Brain microvascular endothelial cell (primary cell): ENCODE measurements around the gene SLC7A6OS.

Source experiments
- DNase-seq: peaks from one replicate; pipeline ENCODE4 v3.0.0-alpha.2; 2020
- H3K27ac ChIP-seq: fragments of 250-450 bp; sonication (Bioruptor Pico); 2 replicates; pipeline ENCODE4 v1.5.1; 2020; ENCODE audit warnings: mild to moderate bottlenecking, moderate library complexity
- H3K27me3 ChIP-seq: fragments of 250-450 bp; sonication (Bioruptor Pico); replicated peaks from 2 replicates; pipeline ENCODE4 v1.5.1; 2020; ENCODE audit warnings: mild to moderate bottlenecking
- H3K36me3 ChIP-seq: fragments of 250-450 bp; sonication (Bioruptor Pico); replicated peaks from 2 replicates; pipeline ENCODE4 v1.5.1; 2020; ENCODE audit warnings: mild to moderate bottlenecking
- H3K4me3 ChIP-seq: 2 replicates; pipeline ENCODE4 v1.5.1; 2011; ENCODE audit warnings: low read depth, mild to moderate bottlenecking, control low read depth, low read length, moderate library complexity
- in situ Hi-C: cut with HindIII; loops from 2 replicates; pipeline ENCODE4 v1.10.0; 2017; ENCODE audit warnings: low sequenced_read_pairs, low pct_ligation_motif_present
- TF ChIP-seq, protein P1 (sequence below): IDR thresholded peaks from 2 replicates; pipeline ENCODE4 v1.5.1; 2011; ENCODE audit warnings: low read depth, mild to moderate bottlenecking, moderate library complexity, low read length, control low read depth, inconsistent platforms; ENCODE audit errors: missing control alignments

SLC7A6OS gene

GRCh38 chr16:68347605-68348004 lies 36.9 kb upstream of the SLC7A6OS start:
- Histone ChIP-seq H3K27ac (no peak overlapping the region), H3K4me3 (no peak overlapping the region), H3K36me3 (peaks cover 17% of the 10 kb centered on the region), H3K27me3 (no peaks in the 10 kb centered on the region)
- no peak for DNase-seq
- in situ Hi-C loops = no loop called here
- TF ChIP-seq, protein P1, sequence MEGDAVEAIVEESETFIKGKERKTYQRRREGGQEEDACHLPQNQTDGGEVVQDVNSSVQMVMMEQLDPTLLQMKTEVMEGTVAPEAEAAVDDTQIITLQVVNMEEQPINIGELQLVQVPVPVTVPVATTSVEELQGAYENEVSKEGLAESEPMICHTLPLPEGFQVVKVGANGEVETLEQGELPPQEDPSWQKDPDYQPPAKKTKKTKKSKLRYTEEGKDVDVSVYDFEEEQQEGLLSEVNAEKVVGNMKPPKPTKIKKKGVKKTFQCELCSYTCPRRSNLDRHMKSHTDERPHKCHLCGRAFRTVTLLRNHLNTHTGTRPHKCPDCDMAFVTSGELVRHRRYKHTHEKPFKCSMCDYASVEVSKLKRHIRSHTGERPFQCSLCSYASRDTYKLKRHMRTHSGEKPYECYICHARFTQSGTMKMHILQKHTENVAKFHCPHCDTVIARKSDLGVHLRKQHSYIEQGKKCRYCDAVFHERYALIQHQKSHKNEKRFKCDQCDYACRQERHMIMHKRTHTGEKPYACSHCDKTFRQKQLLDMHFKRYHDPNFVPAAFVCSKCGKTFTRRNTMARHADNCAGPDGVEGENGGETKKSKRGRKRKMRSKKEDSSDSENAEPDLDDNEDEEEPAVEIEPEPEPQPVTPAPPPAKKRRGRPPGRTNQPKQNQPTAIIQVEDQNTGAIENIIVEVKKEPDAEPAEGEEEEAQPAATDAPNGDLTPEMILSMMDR = no peak

DNA sequence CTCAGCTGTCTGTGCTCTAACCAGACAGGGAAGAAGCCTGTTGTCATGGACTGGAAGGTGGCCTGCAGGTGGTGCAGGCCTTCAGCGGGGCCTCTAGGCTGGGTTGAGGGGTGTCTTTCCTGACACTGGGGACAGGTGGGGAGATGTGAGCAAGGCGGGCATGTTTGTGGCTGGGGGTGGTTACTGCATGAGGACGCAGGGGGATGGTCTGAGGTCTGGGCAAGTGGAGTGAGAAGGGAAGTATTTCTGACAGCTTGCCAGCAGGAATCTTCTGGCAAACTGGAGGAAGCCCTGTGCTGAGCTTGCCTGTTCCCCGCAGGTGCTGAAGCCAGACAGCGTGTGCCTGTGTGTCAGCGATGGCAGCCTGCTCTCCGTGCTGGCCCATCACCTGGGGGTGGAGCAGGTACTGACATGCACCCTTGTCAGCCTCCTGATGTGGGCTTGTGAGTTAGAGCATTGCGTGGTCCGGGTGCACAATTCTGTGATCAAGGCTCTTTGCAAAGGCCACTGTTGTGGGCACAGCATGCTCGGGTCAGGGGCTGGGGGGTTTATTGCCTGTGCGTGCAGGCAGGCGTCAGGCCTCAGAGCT lies 36.2 kb upstream of the SLC7A6OS start:
- Histone ChIP-seq H3K36me3 (peaks cover 17% of the 10 kb centered on the region), H3K27ac (no peak overlapping the region), H3K4me3 (no peak overlapping the region), H3K27me3 (no peaks in the 10 kb centered on the region)
- no peak for DNase-seq
- in situ Hi-C loops = no loop called here
- TF ChIP-seq, protein P1 = no peak

DNA sequence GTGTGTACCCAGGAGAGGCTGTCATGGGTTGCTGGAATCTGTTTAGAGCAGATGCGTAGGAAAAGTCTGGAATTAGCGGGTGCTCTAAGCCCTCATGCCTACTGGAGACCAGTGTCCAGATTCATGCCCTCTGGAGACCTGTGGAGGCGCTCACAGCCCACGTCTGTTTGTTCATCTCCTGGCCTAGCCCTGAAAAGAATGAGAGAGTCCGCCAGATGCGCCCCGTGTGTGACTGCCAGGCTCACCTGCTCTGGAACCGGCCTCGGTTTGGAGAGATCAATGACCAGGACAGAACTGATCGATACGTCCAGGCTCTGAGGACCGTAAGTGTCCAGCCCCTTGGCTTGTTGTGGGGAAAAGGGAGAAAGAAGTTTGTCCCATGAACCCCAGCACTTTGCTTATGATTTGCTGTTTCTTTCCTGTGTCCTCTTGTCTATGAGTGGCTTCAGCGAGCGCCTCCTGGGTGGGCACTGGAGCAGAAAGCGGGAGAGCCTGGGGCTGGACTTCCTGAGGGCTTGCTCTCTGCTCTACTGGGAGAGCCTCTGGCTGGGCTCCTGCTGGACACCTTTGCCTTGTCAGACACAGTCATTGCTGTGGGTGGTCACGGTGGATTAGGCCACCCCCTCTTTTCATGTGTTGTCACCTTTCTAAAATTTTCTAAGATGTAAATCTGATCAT lies 35.4 kb upstream of the SLC7A6OS start:
- TF ChIP-seq, protein P1 = no peak

GRCh38 chr16:68345351-68345810 lies 34.6 kb upstream of the SLC7A6OS start:
- DNase-seq = no peak
- H3K4me3 ChIP-seq = no peak overlapping the region
- TF ChIP-seq, protein P1 = no peak
- no peak overlapping the region for H3K27ac ChIP-seq
- in situ Hi-C loops = no loop called here
- H3K36me3 ChIP-seq = peaks cover 23% of the 10 kb centered on the region
- no peaks in the 10 kb centered on the region for H3K27me3 ChIP-seq

More for the DNA sequence above, 35.4 kb upstream of the SLC7A6OS start:
- Histone ChIP-seq H3K36me3 (peaks cover 17% of the 10 kb centered on the region), H3K27ac (no peak overlapping the region), H3K27me3 (no peaks in the 10 kb centered on the region), H3K4me3 (no peak overlapping the region)
- in situ Hi-C loops = no loop called here
- DNase-seq = no peak

- in situ Hi-C loops = no loop called here
- no peak for DNase-seq
- Histone ChIP-seq H3K27me3 (no peaks in the 10 kb centered on the region), H3K27ac (no peak overlapping the region), H3K4me3 (no peak overlapping the region), H3K36me3 (peaks cover 32% of the 10 kb centered on the region)
- TF ChIP-seq, protein P1 = no peak
Observed at GRCh38 chr16:68344252-68344651, 33.5 kb upstream of the SLC7A6OS start.
